GM19467 (cell line): ENCODE measurements around the gene NEK7.
"Not testable (repeated sequence)": the region's sequence is repeated elsewhere in the genome, so short reads cannot be mapped to it uniquely, and the experiment has no call there.

Experiments used
- ATAC-seq: cut with Tn5 transposase; IDR thresholded peaks from one replicate; pipeline ENCODE4 v1.9.1; 2021; ENCODE audit warnings: mild to moderate bottlenecking, moderate library complexity; ENCODE audit not compliant: unreplicated experiment

The NEK7 gene

GRCh38 chr1:198280080-198280479 lies 123.3 kb downstream of the NEK7 start:
- ATAC-seq: no peak

- no peak for ATAC-seq
These were observed 125.1 kb downstream of the NEK7 start for GRCh38 chr1:198281911-198282310.

GRCh38 chr1:198283222-198283621 lies 126.4 kb downstream of the NEK7 start:
- ATAC-seq: no peak

GRCh38 chr1:198287916-198288315 lies 131.1 kb downstream of the NEK7 start:
- ATAC-seq: no peak

GRCh38 chr1:198290089-198290683 lies 133.4 kb downstream of the NEK7 start:
- ATAC-seq: no peak

- ATAC-seq: no peak
These were observed 134.2 kb downstream of the NEK7 start for GRCh38 chr1:198291036-198291435.

GRCh38 chr1:198291924-198292323 lies 135.1 kb downstream of the NEK7 start:
- no peak for ATAC-seq

- no peak for ATAC-seq
These were observed 138.4 kb downstream of the NEK7 start for GRCh38 chr1:198295225-198295624.

- no peak for ATAC-seq
These were observed 139.2 kb downstream of the NEK7 start for GRCh38 chr1:198295971-198296370.

- ATAC-seq: no peak
These were observed 140.5 kb downstream of the NEK7 start for GRCh38 chr1:198297281-198297680.

- ATAC-seq: no peak
These were observed 141.8 kb downstream of the NEK7 start for GRCh38 chr1:198298640-198299039.

- no peak for ATAC-seq
These were observed 143.7 kb downstream of the NEK7 start for GRCh38 chr1:198300451-198300850.

GRCh38 chr1:198304431-198304830 lies 147.6 kb downstream of the NEK7 start:
- no peak for ATAC-seq

GRCh38 chr1:198314817-198315216 lies 158.0 kb downstream of the NEK7 start:
- ATAC-seq: not testable (repeated sequence)

GRCh38 chr1:198315331-198315730 lies 158.5 kb downstream of the NEK7 start:
- ATAC-seq: not testable (repeated sequence)

GRCh38 chr1:198316546-198317100 lies 159.8 kb downstream of the NEK7 start:
- ATAC-seq: no peak

GRCh38 chr1:198318085-198318484 lies 161.3 kb downstream of the NEK7 start:
- no peak for ATAC-seq

GRCh38 chr1:198320759-198321158 lies 164.0 kb downstream of the NEK7 start:
- no peak for ATAC-seq

- no peak for ATAC-seq
These were observed 169.4 kb downstream of the NEK7 start for GRCh38 chr1:198326232-198326631.

- no peak for ATAC-seq
These were observed 170.1 kb downstream of the NEK7 start for GRCh38 chr1:198326915-198327314.

GRCh38 chr1:198328458-198329032 lies 171.7 kb downstream of the NEK7 start:
- no peak for ATAC-seq

- no peak for ATAC-seq
These were observed 174.3 kb downstream of the NEK7 start for GRCh38 chr1:198330982-198331615.
